ENCODE data around the gene FNDC3B.

GRCh38 chr3:172221547-172221946 is 182.2 kb downstream of the FNDC3B start:
- TF ChIP-seq GATA2 (IDR thresholded peaks at IDR 0.05; ENCODE audit: low read depth, low read length) (no peak), GATA3 (IDR thresholded peaks at IDR 0.05; ENCODE audit: low read depth, low read length) (no peak)
